NCI-H2107 (cell line): ENCODE measurements around the gene GET3.

Experiments used
- DNase-seq: peaks from one replicate; lab custom pipeline; 2025; lab: John Stamatoyannopoulos, UW

Gene GET3

DNA sequence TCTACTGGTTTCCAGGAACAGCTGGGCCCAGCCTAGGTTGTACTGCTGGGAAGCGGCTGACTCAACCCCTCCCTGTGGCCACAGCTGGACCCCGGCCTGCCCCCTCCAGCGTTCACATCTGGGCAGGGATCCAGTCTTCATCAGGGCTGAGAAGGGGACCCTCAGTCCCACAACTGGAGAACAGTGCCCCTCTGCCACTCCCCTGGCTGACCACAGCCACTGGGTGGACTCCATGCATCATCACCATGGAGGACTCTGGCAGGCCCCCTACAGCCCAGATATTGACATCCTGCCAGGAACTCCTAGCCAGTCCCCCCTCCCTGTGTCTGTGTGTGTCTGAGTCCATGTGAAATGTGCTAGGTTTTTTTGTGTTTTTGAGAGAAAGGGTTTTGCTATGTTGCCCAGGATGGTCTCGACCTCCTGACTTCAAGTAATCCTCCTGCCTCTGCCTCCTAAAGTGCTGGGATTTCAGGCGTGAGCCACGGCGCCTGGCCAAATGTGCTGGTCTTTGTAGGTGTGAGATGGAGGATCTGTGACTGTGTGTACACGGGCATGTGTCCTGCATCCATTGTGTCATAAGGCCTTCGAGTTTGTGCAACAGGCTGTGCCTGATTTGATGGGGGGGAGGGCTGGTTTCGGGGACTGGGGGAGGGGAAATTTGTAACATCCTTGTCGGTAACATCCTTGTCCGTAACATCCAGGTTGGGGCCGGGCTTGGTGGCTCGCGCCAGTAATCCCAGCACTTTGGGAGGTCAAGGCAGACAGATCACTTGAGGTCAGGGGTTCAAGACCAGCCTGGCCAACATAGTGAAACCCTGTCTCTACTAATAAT, 42.1 kb downstream of the GET3 start:
- no peak for DNase-seq

GRCh38 chr19:12782174-12782423, 44.8 kb downstream of the GET3 start:
- DNase-seq: no peak

DNA sequence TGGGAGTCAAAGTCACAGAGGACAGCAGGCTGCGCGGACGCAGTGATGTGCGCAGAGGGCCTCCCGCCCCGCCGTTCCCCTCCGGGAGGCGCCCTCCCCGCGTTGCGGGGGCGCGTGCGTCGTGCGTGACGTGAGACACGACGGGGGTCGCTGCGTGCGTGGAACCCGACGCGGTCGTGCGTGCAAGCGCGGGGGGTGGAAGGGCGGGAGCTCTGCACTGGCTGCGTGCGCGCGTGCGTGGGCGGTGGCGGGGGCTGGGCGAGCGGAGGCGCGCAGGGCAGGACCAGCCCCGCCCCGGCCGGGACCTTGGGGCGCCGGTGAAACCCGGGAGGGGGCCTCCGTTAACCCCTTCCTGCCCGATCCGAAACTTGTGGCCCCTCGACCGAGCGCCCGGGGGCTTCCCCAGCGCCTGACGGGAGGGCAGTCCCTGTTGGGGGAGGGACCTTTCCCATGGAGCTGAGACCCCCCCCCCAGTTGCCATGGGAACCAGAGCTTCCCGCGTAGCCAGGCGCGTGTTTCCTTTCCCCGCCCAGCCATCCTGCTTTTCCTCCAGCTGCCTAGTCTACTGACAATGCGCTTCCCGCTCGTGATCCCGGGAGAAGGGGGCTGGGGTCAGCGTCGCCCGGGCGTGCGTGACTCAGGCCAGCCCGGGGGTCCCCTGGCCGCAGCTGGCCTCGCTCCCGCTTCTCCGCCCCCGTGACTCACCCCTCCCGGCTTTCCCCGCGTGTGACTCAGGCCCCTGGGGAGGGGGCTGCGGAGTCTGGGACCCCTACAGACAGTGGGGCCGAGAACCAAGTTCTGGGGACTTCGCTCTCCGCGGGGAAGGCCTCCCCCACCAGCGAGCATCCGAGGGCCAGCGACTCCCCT, 45.4 kb downstream of the GET3 start:
- DNase-seq: peak; percentile 43

DNA sequence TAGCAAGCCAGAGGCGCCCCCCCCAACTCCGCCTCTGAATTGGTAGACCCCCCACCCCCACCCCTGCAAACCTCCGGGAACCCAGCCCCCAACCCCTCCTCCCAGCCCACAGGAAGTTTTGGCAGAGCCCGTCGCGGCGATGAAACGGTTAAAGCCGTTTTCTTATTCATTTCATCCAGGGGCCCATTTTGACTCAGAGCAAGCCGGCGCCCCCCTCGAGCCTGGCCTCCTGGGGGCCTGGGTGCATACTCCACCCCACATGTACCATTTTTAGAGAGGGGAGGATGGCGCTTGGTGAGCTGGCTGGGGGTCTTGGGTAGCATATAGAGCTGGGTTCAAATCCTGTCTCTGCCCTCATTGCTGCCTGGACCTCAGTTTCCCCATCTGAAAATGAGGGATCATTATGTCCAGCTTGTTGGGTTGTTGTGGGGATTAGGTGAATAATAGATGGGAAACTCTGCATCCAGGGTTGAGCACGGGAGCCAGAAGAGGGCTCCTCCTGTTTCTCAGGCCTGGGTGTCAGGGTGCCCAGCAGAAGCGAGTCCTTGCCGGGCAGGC, 46.1 kb downstream of the GET3 start:
- DNase-seq: no peak

GRCh38 chr19:12783849-12784393, 46.6 kb downstream of the GET3 start:
- no peak for DNase-seq

DNA sequence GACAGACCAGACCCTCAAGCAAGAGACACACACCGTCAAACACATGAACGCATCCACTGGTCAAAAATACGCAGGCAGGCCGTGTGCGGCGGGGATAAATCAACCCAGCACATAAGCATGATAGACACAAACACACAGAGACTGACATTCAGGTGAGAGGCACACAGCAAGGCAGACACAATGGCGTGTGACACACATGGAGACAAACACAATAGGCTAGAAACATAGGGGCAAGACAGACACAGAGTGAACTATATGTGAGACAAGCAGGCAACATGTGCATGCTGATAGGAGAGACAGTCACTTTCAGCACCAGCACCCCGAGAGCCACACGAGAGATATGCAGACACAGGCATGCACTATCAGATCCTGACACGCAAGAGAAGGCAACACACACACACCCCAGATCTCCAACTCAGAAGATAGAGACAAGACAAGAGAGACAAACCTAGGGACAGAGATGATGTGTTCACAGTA, 47.1 kb downstream of the GET3 start:
- DNase-seq: no peak

DNA sequence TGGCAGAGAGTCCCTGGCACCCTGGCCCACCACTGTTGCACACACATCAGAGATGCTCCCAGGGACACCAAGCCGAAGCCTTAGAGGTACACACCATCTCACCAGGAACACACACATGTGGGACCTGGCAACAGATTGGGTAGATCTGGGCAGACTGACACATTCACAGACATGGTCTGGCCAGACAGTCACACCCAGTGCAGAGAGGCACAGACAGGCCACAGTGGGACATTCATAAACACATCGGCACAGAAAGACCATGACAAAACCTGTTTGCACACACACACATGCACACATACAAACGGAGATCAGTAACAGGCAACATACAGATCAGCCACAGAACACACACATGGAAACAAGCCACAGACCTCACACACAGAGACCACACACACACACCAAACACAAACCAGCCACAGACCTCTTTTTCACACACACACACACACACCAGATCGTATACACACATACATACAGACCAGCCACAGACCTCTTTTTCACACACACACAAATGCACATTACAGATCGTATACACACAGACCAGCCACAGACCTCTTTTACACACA, 47.7 kb downstream of the GET3 start:
- DNase-seq: no peak

DNA sequence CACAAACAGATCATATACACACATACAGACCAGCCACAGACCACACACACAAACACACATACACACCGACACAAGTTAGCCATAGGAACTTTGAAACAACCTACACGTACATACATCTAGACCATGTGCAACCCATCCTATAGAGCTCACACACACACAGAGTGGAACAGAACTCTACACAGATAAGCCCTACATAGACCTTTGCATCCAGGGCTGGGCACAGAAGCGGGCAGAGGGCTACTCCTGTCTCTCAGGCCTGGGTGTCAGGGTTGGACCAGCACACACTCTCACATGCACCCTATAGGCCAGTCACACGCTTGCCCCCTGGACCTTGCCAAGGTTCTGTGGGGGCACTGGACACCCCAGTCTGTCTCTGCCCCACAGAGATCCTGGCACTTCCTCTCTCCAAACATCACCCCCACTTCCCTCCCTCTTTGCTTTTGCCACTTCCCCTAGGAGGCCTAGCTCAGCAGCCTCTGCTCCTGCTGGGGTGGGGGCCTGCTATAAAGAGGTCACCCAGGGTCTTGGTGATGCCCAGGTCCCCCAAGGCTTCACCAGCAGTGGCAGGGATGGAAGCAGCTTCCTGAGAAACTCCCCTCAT, 48.2 kb downstream of the GET3 start:
- DNase-seq: no peak

- no peak for DNase-seq
These were observed 49.0 kb downstream of the GET3 start for GRCh38 chr19:12786141-12786870.

GRCh38 chr19:12786952-12787351, 49.7 kb downstream of the GET3 start:
- no peak for DNase-seq

GRCh38 chr19:12787458-12787857, 50.2 kb downstream of the GET3 start:
- no peak for DNase-seq

DNA sequence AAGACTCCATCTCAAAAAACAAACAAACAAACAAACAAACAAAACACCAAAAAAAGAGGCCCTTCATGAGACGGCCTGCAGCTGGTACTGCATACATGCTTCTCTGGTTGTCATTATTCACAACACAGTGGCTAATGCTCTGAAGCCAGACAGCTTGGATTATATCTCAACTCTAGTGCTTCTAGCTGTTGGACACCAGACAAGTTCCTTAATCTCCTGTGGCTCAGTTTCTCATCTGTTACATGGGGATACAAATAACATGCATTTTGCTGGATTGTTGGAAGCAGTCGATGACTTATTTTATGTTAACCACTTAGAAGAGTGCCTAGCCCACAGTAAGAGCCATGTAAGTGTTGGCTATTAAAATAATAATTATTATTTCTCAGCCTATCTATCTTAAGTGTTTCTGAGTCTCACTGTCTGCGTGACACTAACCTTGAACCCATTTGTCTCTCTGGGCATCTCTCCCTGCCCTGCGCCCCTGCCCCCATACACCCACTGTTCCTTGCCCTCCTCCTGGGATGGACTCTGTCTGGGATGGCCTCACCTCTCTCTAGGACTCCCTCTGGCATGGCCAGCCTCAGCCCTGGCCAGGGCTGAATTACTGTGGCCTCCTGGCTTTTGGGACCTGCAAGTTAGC, 50.9 kb downstream of the GET3 start:
- DNase-seq: no peak

GRCh38 chr19:12788682-12789097, 51.4 kb downstream of the GET3 start:
- no peak for DNase-seq

DNA sequence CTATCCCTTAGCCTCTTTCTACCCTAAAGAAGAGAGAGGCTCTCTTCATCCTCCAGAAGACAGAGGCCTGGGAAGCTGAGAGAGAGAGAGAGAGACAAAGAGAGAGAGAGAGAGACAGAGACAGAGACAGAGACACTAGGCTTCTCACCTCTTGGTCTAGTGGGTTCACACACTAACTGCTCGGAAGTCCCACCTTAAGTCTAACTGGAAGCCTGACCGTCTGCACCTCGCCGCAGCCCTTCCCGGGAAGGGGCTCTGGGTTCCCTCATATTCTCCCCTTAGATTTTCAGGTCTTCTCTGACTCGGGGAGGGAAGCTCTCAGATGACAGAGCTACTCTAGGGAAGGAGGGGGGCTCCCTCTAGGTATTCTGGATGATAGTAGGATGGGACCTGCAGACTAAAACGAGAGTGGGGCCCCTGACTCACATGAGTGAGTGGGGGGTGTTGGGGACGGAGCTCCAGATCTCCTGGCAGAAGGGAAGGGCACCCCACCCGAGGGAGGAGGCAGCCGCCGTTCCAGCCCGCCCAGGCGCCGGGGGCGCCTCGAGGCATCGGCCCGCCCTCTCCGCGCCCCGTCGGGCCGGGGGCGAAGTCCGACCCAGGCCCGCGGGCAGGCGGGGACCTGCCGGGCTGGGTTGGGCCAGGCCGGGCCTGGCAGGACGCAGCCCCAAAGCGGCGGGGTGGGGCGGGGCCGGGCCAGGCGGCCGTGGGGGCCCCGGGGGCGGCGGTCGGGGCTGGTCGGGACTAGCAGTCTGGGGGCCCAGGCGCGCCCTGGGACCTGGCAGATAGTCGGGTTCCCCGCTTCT, 52.0 kb downstream of the GET3 start:
- DNase-seq: no peak

DNA sequence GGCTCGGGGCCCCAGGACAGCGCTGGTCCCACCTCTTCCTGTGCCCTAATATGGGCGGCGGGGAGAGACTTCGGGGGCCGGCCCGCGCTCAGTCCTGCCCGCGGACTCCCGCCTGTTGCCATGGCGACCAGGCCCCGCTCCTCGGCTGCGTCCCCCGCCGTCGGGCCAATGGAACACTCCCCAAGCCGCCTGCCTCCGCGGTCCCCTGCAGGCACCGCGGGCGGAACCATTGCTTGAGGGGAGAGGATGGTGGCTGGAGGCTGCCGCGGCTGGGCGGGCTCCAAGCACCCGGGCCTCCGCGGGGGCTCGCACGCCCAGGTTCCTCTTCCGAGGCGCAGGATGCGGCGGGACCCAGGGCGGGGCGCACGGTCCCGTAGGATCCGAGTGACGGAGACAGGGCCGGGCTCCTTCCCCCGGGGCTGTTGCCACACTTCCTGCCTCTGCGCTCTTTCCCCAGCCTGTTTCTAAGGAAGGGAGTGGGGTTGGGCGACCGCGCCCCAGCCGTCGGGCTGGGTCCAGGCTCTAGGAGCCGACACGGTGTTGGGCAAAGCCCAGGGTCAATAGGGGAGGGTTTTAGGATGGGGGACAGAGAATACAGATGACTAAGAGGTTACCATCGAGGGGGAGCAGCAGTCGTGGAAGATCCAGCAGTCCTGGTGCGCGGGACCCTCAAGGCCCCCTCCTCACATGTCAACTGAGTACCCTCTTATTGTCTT, 52.8 kb downstream of the GET3 start:
- DNase-seq: peak; percentile 88

- DNase-seq: no peak
These were observed 53.5 kb downstream of the GET3 start for GRCh38 chr19:12790628-12791344.

DNA sequence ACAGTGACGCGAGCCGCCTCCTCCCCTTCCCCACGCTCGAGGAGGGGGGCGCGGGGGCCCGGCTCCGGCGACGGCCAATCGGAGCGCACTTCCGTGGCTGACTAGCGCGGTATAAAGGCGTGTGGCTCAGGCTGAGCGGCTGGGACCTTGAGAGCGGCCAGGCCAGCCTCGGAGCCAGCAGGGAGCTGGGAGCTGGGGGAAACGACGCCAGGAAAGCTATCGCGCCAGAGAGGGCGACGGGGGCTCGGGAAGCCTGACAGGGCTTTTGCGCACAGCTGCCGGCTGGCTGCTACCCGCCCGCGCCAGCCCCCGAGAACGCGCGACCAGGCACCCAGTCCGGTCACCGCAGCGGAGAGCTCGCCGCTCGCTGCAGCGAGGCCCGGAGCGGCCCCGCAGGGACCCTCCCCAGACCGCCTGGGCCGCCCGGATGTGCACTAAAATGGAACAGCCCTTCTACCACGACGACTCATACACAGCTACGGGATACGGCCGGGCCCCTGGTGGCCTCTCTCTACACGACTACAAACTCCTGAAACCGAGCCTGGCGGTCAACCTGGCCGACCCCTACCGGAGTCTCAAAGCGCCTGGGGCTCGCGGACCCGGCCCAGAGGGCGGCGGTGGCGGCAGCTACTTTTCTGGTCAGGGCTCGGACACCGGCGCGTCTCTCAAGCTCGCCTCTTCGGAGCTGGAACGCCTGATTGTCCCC, 54.2 kb downstream of the GET3 start, which contains the start of gene JUNB:
Gene JUNB, plus strand, starts transcription at position 142 of the 706 bp plus-strand sequence. Its CDS starts 286 bp downstream, at position 428.
- DNase-seq: peak; percentile 82
